Activated CD4-positive, CD25-positive, alpha-beta regulatory T cell treated with anti-CD3 and anti-CD28 coated beads, Interleukin-2, amount 50 U/mL, for 72 hours (primary cell): ENCODE data around the gene TAGLN.

Experiments used
- DNase-seq: peaks from one replicate; pipeline ENCODE4 v3.0.0; 2021

TAGLN gene

DNA sequence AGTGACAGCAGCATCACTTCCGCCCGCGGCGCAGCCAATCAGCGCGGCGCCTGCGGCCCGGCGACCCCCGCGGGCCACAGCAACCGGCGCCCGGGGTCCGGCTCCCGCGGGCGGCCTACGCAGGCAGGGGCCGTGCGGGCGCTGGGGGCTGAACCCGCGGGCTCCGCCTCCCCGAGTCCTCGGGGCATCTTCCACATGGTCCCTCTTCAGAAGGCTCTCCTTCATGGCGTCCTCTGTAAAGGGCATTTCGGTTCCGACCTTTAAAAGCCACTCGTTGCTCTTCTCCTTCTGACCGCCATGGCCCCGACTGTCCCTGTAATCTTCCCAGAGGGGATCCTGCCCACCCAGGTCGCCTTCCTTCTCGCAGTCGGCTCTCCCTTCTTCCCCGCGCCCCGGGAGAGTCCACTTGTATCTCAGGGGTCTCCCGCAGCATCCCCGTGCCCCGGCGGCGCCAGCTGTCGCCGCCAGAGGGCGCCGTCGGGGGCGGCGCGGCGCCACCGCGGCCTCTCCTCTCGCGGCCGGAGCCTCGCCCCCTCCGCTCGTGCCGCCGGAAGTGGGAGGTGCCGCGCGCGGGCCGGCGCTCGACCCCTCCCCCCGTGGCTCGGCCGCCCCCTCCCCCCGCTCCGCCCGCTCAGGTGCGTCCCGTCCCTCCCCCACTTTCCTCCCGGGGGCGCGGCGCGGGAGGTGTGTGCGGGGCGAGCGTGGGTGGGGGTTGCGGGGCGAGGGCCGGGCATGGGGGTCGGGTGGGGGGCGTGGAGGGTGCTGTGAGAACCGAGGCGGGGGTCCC lies 33.1 kb downstream of the TAGLN start, which contains the start of gene RNF214:
Gene RNF214, plus strand, starts transcription at position 580 of the 787 bp plus-strand sequence. CDS start 1,602 bp downstream, outside the sequence.
- peak; percentile 77 for DNase-seq

DNA sequence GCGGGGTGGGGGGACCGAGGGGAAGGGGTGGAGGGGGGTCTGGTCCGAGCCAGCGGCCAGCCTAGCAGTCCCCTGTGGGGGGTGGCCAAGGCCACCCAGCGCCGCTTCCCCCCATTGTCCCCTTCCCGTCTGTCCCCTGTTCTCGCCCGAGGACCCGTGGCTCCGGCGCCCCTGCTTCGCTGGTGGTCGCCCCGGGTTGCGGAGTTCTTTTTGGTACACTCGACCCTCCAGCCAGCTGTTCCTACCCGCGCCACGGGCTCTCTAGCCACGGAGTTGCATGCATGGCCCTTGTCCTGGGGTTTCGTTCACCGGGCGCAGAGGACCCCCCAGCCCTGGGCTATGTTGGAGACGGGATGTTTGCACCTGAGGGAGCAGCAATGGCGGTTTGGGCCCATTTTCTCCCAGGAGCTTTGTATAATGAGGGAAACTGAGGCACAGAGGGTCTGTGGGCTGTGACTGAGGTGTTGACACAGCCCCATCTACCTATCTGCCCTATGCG lies 33.8 kb downstream of the TAGLN start:
- DNase-seq, result peak; percentile 41

DNA sequence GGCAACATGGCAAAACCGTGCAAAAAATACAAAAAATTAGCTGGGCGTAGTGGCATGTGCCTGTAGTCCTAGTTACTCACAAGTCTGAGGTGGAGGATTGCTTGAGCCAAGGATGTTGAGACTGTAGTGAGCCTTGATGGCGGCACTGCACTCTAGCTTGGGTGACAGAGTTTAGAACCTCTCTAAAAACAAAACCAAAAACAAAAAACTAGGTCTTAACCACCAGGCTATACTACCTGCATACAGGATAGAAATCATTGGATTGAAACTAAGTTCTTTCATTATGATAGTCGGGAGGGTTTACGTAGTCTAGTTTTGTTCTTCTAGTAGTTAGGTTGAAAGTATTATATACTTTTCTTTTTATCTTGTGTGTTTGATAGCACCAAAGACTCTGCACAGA lies 39.1 kb downstream of the TAGLN start:
- no peak for DNase-seq

DNA sequence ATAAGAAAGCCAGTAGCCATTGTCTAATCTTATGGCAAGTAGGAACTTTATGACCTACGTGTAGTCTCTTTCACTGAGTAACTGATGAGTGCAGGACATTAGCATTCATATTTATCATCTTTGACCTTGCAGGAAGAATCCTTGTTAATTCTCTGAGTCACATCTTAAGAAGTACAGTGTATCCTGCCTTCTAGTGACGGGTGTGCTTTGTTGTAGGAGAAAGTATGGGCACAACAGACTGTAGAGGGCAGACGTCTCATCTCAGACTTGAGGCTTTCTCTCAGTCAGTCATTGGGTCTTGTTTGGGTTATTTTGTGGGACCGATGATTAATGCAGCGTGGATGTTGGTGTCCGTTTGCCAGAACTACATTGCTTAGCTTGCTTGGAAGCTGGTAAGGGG lies 40.1 kb downstream of the TAGLN start:
- no peak for DNase-seq

- no peak for DNase-seq
Observed at GRCh38 chr11:117248341-117248740, 49.2 kb downstream of the TAGLN start.

DNA sequence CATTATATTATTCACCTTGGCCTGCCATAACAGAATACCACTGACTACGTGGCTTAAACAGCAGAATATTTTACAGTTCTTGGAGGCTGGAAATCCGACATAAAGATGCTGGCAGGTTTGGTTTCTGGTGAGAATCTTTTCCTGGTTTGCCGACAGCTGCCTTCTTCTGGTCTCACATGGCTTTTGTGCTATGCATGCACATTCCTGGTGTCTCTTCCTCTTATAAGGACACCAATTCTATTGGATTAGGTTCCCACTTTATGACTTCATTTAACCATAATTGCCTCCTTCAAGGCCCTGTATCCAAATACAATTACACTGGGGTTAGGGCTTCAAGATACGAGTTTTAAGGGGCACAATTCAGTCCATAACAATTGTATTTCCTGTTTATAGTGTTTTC lies 50.4 kb downstream of the TAGLN start:
- DNase-seq, result no peak

GRCh38 chr11:117251506-117251905 lies 52.3 kb downstream of the TAGLN start:
- no peak for DNase-seq

DNA sequence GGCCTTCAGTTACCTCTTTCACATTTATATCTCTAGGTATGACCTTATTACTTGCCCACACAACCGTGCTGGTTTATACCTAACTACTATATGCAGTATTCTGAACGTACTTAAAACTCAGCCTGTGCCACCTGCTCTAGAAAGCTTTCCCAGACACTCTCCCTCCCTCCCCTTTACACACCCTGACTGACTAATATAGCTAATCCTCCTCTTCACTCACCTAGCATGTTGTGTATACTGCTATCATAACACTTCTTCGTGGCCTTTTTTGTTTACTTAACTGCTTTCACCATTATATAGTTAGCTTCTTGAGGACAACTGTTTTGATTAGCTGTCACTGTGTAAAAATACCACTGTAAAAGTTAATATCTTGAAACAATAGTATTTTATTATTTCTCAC lies 56.8 kb downstream of the TAGLN start:
- DNase-seq, result no peak

DNA sequence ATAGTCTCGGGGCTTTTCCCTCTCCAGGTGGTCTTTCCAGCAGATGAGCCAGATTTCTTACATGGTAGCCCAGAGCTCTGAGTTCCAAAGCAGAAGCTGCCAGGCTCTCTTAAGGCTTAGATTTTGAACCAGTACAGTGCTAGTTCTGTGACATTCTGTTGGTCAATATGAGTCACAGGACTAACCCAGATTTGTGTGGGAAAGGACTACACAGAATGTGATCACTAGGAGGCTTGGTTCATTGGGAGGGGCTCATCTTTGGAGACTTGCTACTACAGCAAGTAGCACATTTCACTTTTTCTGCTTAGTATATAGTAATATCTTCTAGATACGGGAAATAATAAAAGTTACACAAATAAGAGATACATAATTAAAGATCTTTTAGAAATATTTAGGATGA lies 57.4 kb downstream of the TAGLN start:
- DNase-seq, result no peak
